ENCODE measurements around the gene NAT16. TPM values are rescaled to one million over a fixed set of nuclear protein-coding genes. Genes with fewer than 3 reads are reported as not detected.
A peak's percentile ranks its signal among the peaks of the same experiment; 100 is the strongest.

Gene NAT16
- total RNA-seq, 2 experiments from 2014 or later, result not detected

DNA sequence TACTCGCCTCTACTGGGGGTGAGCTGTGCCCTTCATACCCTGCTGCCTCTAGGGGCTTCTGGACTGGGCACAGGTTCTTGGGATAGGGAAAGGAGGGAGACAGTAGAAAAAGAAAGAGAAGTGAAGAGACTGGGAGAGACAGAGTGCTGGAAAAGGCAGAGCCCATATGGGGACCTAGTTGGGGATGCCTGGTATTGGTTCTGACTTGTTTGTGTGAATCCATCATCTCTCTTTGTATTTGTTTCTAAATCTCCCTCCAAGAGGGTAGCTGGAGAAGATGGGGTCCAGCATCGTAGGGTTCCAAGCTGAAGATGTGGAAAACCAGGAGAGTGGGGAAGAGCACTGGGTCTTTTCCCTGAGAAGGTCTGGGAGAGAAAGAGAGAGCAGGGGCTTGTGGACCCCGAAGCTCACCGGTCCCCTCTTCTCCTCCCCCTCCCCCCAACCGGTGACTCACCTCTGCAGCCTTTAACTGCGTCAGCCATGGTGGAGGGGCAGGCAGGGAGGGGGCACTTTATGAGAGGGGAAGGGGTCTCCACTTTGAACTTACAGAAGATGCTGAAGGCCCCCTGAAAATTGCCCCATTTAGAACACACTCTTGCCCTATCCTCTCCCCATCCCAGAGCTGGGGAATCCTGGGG is 11.6 kb downstream of the NAT16 start:
- Mint-ChIP-seq H3K9me3 (no peaks in the 10 kb centered on the region), H3K4me1 (ENCODE audit: low read depth) (peaks cover 78% of the 10 kb centered on the region), H3K27me3 (ENCODE audit: low read depth) (peaks cover 73% of the 10 kb centered on the region), H3K36me3 (ENCODE audit: low read depth) (no peaks in the 10 kb centered on the region), H3K4me3 (no peak overlapping the region), H3K27ac (no peak overlapping the region)
- intact Hi-C loops (cut with micrococcal nuclease), result loop anchor here (1.0 to 10.0 kb wide), 3 partner anchors 24 to 274 kb away; partner anchors contain the start of gene ACHE
- CTCF ChIA-PET, result interaction anchor here (0.5 to 1.6 kb wide), 8 partner anchors 14 to 465 kb away, joined by 3 to 17 read pairs (median 4); no protein-coding TSS in a partner anchor
- DNase-seq, result peak; percentile 25

GRCh38 chr7:101167645-101168411 is 12.3 kb downstream of the NAT16 start:
- intact Hi-C loops (cut with micrococcal nuclease), result loop anchor here (10.0 kb wide), 1 partner anchor 273 kb away; the partner anchor contains the start of gene ACHE
- DNase-seq, result no peak
- Mint-ChIP-seq H3K36me3 (ENCODE audit: low read depth) (no peaks in the 10 kb centered on the region), H3K27me3 (ENCODE audit: low read depth) (peaks cover 70% of the 10 kb centered on the region), H3K4me3 (no peak overlapping the region), H3K4me1 (ENCODE audit: low read depth) (peaks cover 76% of the 10 kb centered on the region), H3K27ac (no peak overlapping the region), H3K9me3 (no peaks in the 10 kb centered on the region)
- CTCF ChIA-PET, result interaction anchor here (0.5 to 1.6 kb wide), 7 partner anchors 15 to 464 kb away, joined by 3 to 17 read pairs (median 4); no protein-coding TSS in a partner anchor

DNA sequence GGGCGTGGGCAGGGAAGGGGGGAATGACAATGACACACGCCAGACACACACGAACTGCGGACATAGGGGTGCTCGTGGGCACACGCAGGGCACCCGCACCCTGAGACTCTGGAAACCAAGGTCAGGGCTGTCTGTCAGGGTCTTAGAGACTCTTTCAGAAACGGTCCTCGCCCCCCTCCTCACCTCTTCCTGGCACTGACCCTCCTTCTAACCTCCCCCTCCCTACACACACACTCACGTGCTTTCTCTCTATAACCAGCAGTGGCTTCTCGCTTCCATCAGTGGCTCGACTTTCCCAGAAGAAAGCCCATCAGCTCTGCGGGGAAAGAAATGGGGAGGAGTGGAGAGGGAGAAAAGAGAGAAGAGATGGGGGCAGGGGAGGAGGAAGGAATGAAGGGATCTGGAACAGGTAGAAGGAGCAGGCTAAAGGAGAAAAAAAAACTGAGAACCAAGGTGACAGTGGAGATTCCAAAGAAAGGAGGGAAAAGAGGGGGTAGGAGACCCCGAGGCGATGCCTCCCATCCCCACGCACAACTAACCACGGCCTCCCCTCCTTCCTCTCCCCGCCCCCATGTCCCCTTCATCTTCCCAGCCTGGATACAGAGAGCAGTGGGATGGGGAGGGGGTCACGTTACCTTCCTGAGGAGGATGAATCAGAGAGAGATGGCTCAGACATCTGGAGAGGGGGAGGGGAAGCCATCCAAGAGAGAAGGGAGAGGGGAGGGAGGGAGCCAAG is 13.0 kb downstream of the NAT16 start:
- H3K4me1 Mint-ChIP-seq (ENCODE audit: low read depth), result peaks cover 76% of the 10 kb centered on the region
- peaks cover 71% of the 10 kb centered on the region for H3K27me3 Mint-ChIP-seq (ENCODE audit: low read depth)
- CTCF ChIA-PET, result interaction anchor here (0.6 kb wide), 1 partner anchor 193 kb away, joined by 4 read pairs; no protein-coding TSS in a partner anchor
- no peak overlapping the region for H3K4me3 Mint-ChIP-seq
- DNase-seq, result peak; percentile 14
- intact Hi-C loops (cut with micrococcal nuclease), result loop anchor here (10.0 kb wide), 1 partner anchor 272 kb away; the partner anchor contains the start of gene ACHE
- no peaks in the 10 kb centered on the region for H3K9me3 Mint-ChIP-seq
- no peaks in the 10 kb centered on the region for H3K36me3 Mint-ChIP-seq (ENCODE audit: low read depth)
- no peak overlapping the region for H3K27ac Mint-ChIP-seq

DNA sequence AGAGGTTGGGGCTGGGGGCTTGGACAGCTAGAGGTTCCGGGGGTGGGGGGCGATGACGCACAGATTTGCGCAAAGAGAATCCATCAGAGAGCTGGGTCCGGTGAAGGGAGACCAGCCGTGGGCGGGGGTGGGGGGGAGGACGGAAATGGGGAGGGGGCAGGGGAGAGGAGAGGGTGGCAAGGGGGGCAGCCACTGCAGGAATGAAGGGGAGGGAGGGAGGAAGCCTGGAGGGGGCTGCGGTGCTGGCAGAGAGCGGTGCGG is 13.5 kb downstream of the NAT16 start:
- H3K4me3 Mint-ChIP-seq, result no peak overlapping the region
- H3K4me1 Mint-ChIP-seq (ENCODE audit: low read depth), result peaks cover 71% of the 10 kb centered on the region
- peaks cover 66% of the 10 kb centered on the region for H3K27me3 Mint-ChIP-seq (ENCODE audit: low read depth)
- H3K9me3 Mint-ChIP-seq, result no peaks in the 10 kb centered on the region
- H3K27ac Mint-ChIP-seq, result no peak overlapping the region
- DNase-seq, result no peak
- H3K36me3 Mint-ChIP-seq (ENCODE audit: low read depth), result no peaks in the 10 kb centered on the region
- intact Hi-C loops (cut with micrococcal nuclease), result loop anchor here (10.0 kb wide), 1 partner anchor 272 kb away; the partner anchor contains the start of gene ACHE
- CTCF ChIA-PET, result interaction anchor here (0.6 kb wide), 1 partner anchor 193 kb away, joined by 4 read pairs; no protein-coding TSS in a partner anchor

DNA sequence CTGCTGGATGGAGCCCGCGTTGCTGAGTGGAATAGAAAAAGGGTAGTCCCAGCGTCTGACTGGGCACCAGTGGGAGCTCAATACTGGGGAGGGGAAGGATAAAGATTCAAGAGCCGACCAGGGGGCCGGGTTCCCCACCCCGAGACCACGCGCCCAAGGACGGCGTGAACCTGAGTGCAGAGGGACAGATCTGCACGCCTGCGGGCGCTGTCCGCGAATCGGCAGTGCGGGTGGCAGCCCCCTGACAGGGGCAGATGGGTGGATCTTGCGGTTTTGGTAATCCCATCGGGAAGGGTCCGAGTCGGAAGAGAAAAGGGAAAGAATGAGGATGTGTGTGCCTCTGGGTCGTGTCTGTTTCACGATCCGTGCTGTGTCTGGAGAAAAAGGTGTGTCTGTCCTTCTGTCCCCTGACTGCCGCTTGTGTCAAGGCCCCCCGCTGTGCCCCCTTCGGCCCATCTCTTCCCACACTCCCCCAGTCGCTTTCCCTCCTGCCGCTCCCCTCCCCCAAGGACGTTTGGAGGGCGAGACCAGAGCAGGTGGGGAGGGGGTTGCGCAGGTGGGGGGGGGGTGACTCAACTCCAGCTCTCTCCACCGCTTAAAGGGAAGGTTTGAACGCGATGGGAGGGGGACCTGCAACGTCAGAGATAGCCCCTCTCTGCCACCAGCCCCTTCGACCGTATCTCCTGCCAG is 14.0 kb downstream of the NAT16 start:
- no peak overlapping the region for H3K27ac Mint-ChIP-seq

GRCh38 chr7:101165075-101165957 is 14.8 kb downstream of the NAT16 start, which contains the start of gene VGF:
TSS of gene VGF (minus strand) at chr7:101165569. CDS start at chr7:101164843, 726 bp downstream.
- peak; percentile 95 for DNase-seq
- Mint-ChIP-seq H3K4me3 (peak within 1 kb of the TSS; percentile 77), H3K36me3 (ENCODE audit: low read depth) (peaks cover 4% of the 10 kb centered on the region), H3K27ac (no peak within 1 kb of the TSS), H3K9me3 (no peaks in the 10 kb centered on the region), H3K27me3 (ENCODE audit: low read depth) (peaks cover 58% of the 10 kb centered on the region), H3K4me1 (ENCODE audit: low read depth) (peaks cover 58% of the 10 kb centered on the region)
- intact Hi-C loops (cut with micrococcal nuclease), result loop anchor here (1.0 to 10.0 kb wide), 4 partner anchors 9 to 271 kb away; partner anchors contain the start of genes ACHE, AP1S1 and IFT22
- CTCF ChIA-PET, result interaction anchor here (0.7 to 1.4 kb wide), 5 partner anchors 21 to 276 kb away, joined by 3 to 8 read pairs (median 3); partner anchors contain the start of genes IFT22 and UFSP1

More for the DNA sequence above, 14.0 kb downstream of the NAT16 start:
- intact Hi-C loops (cut with micrococcal nuclease), result loop anchor here (1.0 to 10.0 kb wide), 4 partner anchors 8 to 271 kb away; partner anchors contain the start of genes ACHE, AP1S1 and IFT22
- DNase-seq, result no peak
- peaks cover 66% of the 10 kb centered on the region for H3K4me1 Mint-ChIP-seq (ENCODE audit: low read depth)
- H3K9me3 Mint-ChIP-seq, result no peaks in the 10 kb centered on the region
- H3K4me3 Mint-ChIP-seq, result peak overlapping the region; percentile 77
- CTCF ChIA-PET, result interaction anchor here (1.0 to 1.4 kb wide), 4 partner anchors 22 to 277 kb away, joined by 3 to 8 read pairs (median 3); partner anchors contain the start of genes IFT22 and UFSP1
- peaks cover 3% of the 10 kb centered on the region for H3K36me3 Mint-ChIP-seq (ENCODE audit: low read depth)
- peaks cover 66% of the 10 kb centered on the region for H3K27me3 Mint-ChIP-seq (ENCODE audit: low read depth)

DNA sequence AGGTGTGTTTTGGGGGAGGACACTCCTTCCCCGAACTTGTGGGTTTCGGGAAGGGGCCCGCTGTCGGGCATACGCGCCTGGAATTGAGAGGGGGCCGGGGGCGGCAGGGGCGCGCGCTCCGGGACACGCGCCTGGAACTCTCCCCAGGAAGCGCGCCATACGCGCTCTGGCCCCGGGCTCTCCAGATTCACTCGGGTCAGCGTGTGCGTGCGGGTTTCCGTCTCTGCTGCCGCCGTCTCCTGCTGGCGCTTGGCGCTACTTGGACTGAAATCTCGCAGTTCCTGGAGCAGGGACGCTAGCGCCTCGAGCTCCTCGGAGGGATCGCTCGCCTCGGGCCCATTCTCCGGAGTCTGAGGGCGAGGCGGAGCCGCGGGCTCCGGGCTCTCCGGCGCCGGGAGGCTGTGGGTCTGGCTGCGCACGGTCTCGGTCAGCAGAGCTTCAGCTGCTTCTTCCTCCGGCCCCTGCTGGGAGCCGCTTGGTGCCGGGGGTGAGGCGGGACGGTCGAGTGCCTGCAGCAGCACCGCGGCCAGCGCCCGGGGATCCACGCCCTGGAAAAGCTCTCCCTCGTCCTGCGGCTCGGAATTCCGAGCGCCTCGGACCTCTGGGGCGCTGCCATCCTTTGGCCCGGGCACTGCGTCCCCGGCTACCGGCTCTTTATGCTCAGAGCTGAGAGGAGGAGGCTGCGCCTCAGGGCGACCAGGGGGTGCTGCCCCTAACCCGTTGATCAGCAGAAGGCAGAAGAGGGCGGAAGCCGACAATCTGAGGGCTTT is 15.8 kb downstream of the NAT16 start:
- peaks cover 48% of the 10 kb centered on the region for H3K4me1 Mint-ChIP-seq (ENCODE audit: low read depth)
- CTCF ChIA-PET, result no interaction called here
- DNase-seq, result no peak
- H3K4me3 Mint-ChIP-seq, result no peak overlapping the region
- peaks cover 50% of the 10 kb centered on the region for H3K27me3 Mint-ChIP-seq (ENCODE audit: low read depth)
- intact Hi-C loops (cut with micrococcal nuclease), result loop anchor here (10.0 kb wide), 1 partner anchor 269 kb away; the partner anchor contains the start of gene ACHE
- no peaks in the 10 kb centered on the region for H3K9me3 Mint-ChIP-seq
- peaks cover 8% of the 10 kb centered on the region for H3K36me3 Mint-ChIP-seq (ENCODE audit: low read depth)
- H3K27ac Mint-ChIP-seq, result no peak overlapping the region

GRCh38 chr7:101163279-101164070 is 16.6 kb downstream of the NAT16 start:
- Mint-ChIP-seq H3K27me3 (ENCODE audit: low read depth) (peaks cover 45% of the 10 kb centered on the region), H3K4me1 (ENCODE audit: low read depth) (peaks cover 42% of the 10 kb centered on the region), H3K27ac (no peak overlapping the region), H3K4me3 (peak overlapping the region; percentile 56), H3K9me3 (no peaks in the 10 kb centered on the region), H3K36me3 (ENCODE audit: low read depth) (peaks cover 12% of the 10 kb centered on the region)
- intact Hi-C loops (cut with micrococcal nuclease), result loop anchor here (10.0 kb wide), 1 partner anchor 269 kb away; the partner anchor contains the start of gene ACHE
- CTCF ChIA-PET, result interaction anchor here (0.6 kb wide), 1 partner anchor 30 kb away, joined by 3 read pairs; no protein-coding TSS in a partner anchor
- DNase-seq, result peak; percentile 23

GRCh38 chr7:101162551-101163278 is 17.4 kb downstream of the NAT16 start:
- peaks cover 41% of the 10 kb centered on the region for H3K27me3 Mint-ChIP-seq (ENCODE audit: low read depth)
- no peaks in the 10 kb centered on the region for H3K9me3 Mint-ChIP-seq
- CTCF ChIA-PET, result interaction anchor here (0.6 kb wide), 1 partner anchor 30 kb away, joined by 3 read pairs; no protein-coding TSS in a partner anchor
- peaks cover 15% of the 10 kb centered on the region for H3K36me3 Mint-ChIP-seq (ENCODE audit: low read depth)
- no peak for DNase-seq
- peaks cover 38% of the 10 kb centered on the region for H3K4me1 Mint-ChIP-seq (ENCODE audit: low read depth)
- no peak overlapping the region for H3K27ac Mint-ChIP-seq
- peak overlapping the region; percentile 36 for H3K4me3 Mint-ChIP-seq
- intact Hi-C loops (cut with micrococcal nuclease), result loop anchor here (10.0 kb wide), 1 partner anchor 268 kb away; the partner anchor contains the start of gene ACHE
